GM19467 (cell line): ENCODE measurements around the gene SRR.
"Not testable (repeated sequence)": the region's sequence is repeated elsewhere in the genome, so short reads cannot be mapped to it uniquely, and the experiment has no call there.

Experiments used
- ATAC-seq: cut with Tn5 transposase; IDR thresholded peaks from one replicate; pipeline ENCODE4 v1.9.1; 2021; ENCODE audit warnings: mild to moderate bottlenecking, moderate library complexity; ENCODE audit not compliant: unreplicated experiment

SRR gene

GRCh38 chr17:2289878-2290478 lies 13.8 kb upstream of the SRR start:
- no peak for ATAC-seq

DNA sequence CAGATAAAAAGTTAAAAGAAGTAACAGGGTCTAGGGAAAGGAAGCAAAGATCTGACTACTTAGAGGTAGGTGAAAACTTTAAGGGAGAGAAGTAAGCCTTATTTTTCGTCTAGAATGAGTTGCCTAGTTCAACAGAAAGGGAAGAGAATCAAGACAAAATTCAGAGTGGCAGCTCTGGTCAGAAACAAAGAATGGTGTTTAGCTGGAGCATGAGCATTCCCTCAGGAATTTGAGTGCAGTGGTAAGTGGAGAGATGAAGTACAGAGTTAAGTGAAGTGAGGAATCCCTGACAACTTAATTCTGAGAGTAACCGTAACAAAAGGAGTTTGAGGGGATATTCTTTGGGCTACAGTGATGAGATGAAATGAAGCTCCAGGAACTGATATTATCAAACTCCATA lies 11.7 kb upstream of the SRR start:
- ATAC-seq: no peak

- ATAC-seq: no peak
Measured at GRCh38 chr17:2295575-2295974, 8.2 kb upstream of the SRR start.

DNA sequence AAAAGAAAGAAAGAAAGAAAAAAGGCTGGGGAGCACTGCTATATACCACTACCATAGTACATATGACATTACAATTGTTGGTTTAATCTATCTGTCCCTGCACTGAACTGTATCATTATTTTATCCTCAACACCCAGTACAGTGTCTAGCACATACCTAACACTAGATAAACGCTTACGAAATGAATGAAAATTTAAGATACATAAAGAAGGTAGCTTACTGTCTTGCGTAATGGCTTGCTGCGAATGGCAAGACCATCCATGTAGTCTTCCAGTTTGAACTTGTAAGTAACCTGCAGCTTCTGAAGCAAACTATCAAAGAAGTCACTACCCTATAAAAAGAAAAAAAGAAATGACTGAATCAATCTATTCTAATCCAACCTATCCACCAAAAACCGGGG lies 6.7 kb upstream of the SRR start:
- ATAC-seq: no peak

- ATAC-seq: no peak
Measured at GRCh38 chr17:2299136-2299535, 4.6 kb upstream of the SRR start.

DNA sequence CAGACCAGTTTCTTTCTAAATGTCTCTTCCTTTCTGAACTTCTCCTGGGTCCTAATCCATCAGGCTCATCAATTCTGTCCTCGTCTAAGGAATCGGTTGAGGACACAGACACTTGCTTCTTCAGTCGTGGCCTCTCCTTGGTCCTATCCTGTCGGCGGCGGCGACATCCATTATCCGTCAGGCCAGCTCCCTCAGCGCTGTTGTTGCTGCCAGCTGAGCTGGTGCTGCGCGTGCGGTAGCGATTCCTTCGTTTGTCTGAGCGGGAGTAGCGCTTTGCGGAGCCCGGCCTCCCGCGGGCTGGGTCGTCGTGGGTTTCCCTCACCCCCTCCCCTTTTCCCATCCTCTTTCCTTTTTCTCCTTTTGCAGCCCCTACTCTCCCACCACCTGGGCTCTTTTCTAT lies 4.0 kb upstream of the SRR start:
- ATAC-seq: no peak

GRCh38 chr17:2302778-2303203 lies 959 bp upstream of the SRR start:
- ATAC-seq: peak; percentile 6

DNA sequence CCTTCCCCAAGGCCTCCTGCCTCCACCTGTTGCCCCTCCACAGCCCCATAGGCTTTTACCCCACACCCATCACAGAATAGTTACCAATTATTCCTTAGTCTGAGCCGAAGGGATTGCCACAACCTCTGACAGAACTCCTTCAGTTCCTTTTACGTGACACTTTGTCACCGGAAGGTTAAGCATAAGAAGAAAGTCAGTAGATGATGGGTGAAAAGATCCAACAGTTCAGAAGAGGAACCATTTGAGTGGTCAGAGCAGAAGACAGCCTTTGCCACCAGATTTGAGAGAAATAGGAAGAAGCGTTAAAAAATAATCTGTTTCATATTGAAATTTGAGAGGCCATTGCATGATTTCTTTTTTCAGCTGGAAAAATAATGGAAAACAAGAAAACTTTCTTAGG lies 1.2 kb downstream of the SRR start:
- ATAC-seq: no peak

DNA sequence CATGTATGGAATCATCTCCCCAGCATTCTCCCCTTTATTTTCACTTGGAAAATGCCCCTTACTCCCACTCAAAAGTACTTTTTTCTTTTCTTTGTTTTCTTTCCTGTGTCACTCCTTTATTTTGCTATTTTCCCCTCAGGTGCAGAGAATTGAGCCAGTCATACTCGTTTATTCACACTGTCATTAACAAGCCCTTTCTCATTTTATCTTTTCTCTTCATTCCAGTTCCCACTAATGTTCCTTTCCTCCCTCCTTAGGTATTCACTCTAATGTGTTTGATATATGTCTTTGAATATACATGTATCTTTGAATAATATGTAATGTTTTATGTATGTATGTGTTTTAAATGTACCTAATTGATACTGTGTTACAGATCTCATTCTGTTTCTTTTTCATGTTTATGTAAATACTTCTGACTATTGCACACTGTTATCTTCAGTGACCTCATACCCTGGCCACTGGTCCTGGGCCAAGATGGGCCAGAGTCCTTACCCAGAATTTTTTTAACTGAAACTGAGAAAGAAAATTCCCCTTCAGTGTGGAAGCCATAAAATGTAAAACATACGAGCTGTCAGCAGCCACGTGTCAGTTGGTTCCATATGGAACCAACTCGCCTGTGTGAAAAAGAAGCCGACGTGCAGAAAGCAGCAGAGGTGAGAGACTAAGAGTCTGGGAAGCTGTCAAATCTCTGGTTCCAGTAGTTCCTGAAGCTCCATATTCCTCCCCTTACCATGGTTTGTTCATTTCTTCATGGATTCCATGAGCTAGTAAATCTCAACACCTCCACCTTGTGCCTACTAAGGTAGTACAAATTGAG lies 5.8 kb downstream of the SRR start:
- ATAC-seq: no peak

DNA sequence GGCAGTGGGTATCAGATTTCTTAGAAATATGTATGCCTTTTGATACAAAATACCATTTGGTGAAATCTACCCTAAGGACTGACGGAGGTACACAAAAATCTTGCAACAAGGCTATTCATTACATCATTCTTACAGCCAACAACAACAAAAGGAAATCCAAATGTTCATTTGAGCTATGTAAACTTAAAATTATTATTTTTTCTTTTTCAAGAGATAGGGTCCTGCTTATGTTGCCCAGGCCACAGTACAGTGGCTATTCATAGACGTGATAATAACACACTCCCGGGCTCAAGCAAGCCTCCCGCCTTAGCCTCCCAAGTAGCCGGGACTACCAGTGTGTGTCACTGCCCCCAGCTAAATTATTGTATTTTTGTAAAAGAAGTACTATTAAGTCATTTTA lies 9.0 kb downstream of the SRR start:
- ATAC-seq: no peak

DNA sequence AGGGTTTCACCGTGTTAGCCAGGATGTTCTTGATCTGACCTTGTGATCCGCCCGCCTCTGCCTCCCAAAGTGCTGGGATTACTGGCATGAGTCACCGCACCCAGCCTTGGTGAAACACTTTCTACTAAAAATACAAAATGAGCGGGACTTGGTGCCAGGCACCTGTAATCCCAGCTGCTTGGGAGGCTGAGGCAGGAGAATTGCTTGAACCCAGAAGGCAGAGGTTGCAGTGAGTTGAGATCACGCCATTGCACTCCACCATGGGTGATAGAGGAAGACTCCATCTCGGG lies 13.1 kb downstream of the SRR start:
- ATAC-seq: not testable (repeated sequence)

DNA sequence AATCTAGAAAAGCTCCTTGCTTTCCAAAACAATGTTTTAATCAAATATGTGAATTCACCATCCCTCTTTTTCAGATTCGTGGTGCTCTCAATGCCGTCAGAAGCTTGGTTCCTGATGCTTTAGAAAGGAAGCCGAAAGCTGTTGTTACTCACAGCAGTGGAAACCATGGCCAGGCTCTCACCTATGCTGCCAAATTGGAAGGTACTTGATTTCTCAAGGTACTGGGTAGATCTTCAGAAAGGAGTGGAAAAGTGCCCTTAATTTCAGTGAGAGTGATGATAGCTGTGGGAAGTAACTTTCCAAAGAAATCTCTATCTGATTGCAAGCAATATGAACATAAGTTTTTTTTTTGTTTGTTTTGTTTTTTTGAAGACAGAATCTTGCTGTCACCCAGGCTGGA lies 14.0 kb downstream of the SRR start:
- ATAC-seq: no peak

DNA sequence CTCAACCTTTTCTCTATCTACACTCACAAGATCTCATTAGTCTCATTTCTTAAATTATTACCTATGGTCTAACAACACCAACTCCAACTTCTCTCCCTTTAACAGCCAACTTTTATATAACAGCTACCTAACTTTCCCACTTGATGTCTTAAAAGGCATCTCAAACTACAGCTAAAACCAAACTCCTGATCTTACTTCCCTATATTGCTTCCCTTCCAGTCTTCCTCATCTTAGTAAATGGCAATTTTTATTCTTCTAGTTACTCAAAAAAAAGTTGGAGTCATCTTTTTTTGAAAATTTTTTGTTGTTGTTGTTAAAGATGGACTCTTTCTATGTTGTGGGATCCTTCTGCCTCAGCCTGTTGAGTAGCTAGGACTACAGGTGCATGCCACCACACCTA lies 15.3 kb downstream of the SRR start:
- no peak for ATAC-seq

DNA sequence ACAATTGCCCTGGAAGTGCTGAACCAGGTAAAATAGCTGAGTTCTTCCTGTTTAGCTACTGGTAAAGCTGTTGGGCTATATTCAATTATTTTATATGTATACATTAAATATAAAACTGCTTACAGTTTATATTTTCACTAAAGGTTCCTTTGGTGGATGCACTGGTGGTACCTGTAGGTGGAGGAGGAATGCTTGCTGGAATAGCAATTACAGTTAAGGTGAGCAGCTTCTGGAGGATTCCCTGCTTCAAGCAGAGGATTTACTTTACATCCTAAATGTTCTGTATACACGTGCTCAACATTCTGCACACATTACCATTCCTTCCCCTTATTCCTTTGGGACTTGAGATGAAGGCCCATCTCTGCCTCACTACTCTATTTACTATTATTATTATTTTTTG lies 17.6 kb downstream of the SRR start:
- no peak for ATAC-seq

GRCh38 chr17:2323629-2324314 lies 20.0 kb downstream of the SRR start:
- no peak for ATAC-seq

- ATAC-seq: no peak
Measured at GRCh38 chr17:2331303-2331702, 27.6 kb downstream of the SRR start.

- no peak for ATAC-seq
Measured at GRCh38 chr17:2335726-2336214, 32.0 kb downstream of the SRR start.

- peak; percentile 93 for ATAC-seq
Measured at GRCh38 chr17:2336215-2336851, 32.6 kb downstream of the SRR start, which contains the start of gene TSR1. Gene TSR1 (minus strand): TSS chr17:2336457. CDS start chr17:2336427, 30 bp downstream.

- no peak for ATAC-seq
Measured at GRCh38 chr17:2336852-2337543, 33.2 kb downstream of the SRR start, which contains the start of gene SGSM2. Gene SGSM2 (plus strand): TSS chr17:2337501. CDS start chr17:2337689, 188 bp downstream.

GRCh38 chr17:2337544-2338314 lies 34.0 kb downstream of the SRR start:
- ATAC-seq: no peak
